ENCODE measurements around the gene C2orf92. TPM values are rescaled to one million over a fixed set of nuclear protein-coding genes. Genes with fewer than 3 reads are reported as not detected.

The C2orf92 gene
- total RNA-seq, 2 experiments from 2014 or later, result 5.9 to 11.2 TPM

DNA sequence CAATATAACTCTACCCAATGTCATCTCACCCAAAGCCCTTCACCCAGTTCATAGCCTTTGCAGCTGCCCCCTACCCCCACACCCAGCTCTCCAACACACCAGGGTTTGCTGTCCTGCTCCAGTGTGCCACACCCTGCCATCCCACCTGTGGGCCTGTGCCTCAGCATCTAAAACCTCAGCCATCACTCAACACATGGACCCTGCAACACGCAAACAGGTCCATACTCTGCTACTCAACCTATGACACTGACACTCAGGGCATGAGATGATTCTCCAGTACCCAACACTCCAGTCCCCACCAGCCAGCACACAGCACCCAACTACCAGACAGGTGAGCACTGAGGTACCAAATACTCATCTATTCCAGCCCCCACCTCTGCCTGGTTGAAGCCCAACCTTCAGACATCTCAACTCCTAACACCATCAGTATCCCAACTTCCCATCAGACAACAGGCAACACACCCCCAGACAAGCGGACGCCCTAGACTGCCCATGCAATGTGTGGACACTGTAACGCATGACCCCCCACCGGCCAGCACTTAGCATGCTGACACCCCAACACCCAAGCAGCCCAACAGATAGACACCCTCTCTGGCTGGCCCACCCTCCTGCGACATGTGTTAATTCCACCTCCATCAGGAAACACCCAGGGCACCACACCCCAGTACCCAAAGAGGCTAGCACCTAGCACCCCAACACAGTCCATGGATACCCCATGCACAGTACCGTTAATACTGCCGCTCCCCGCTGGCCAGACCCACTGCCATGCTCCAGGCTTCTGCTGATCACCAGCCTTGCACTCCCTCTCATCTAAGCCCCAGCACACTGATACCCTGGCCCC, 68.9 kb downstream of the C2orf92 start:
- intact Hi-C loops (cut with micrococcal nuclease; ENCODE audit: unreplicated experiment), result no loop called here
- H3K36me3 ChIP-seq (ENCODE audit: insufficient read depth, low read length), result no peaks in the 10 kb centered on the region

DNA sequence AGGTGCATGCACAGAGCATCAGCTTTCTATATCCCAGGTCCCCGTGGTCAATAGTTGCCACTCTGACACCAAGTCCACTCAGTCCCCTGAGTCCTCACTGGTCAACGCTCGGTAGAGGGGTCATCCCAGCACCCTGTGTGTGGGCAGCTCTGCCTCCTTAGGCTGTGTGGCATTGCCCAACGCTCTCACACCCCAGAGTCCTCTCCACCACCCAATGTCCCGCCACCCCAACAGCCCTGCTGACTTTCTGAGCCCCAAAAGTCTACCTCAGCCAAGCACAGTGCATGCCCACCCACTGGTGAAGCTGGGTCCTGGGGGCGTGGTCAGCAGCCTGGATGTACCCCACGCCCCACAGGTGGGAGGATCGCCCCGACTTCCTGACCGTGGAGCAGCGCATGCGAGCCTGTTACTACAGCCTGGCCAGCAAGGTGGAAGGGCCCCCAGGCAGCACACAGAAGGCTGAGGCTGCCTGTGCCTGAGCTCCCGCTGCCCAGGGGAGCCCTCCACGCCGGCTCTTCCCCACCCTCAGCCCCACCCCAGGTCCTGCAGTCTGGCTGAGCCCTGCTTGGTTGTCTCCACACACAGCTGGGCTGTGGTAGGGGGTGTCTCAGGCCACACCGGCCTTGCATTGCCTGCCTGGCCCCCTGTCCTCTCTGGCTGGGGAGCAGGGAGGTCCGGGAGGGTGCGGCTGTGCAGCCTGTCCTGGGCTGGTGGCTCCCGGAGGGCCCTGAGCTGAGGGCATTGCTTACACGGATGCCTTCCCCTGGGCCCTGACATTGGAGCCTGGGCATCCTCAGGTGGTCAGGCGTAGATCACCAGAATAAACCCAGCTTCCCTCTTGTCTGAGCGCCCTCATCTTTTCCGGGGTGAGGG, 69.7 kb downstream of the C2orf92 start:
- BruUV-seq (replicated peaks), result no TSS peak
- Histone ChIP-seq H3K4me2 (ENCODE audit: low read length) (no peak overlapping the region), H3K36me3 (ENCODE audit: insufficient read depth, low read length) (no peaks in the 10 kb centered on the region), H3K4me1 (ENCODE audit: insufficient read depth, low read length, poor library complexity, severe bottlenecking) (no peaks in the 10 kb centered on the region), H3K9me2 (ENCODE audit: insufficient read depth, low read length) (no peaks in the 10 kb centered on the region), H4K20me1 (ENCODE audit: insufficient read depth, low read length) (no peaks in the 10 kb centered on the region), H3K4me3 (ENCODE audit: low read depth, low read length, poor library complexity, severe bottlenecking) (no peak overlapping the region), H3K27ac (ENCODE audit: low read depth, low read length, poor library complexity, severe bottlenecking) (no peak overlapping the region), H2AFZ (ENCODE audit: low read length) (no peak overlapping the region), H3K79me2 (ENCODE audit: insufficient read depth, low read depth, low read length) (no peaks in the 10 kb centered on the region), H3K9me3 (ENCODE audit: low read length) (no peaks in the 10 kb centered on the region)
- DNase-seq (ENCODE audit: low spot score), result no peak
- TF ChIP-seq, protein P1, sequence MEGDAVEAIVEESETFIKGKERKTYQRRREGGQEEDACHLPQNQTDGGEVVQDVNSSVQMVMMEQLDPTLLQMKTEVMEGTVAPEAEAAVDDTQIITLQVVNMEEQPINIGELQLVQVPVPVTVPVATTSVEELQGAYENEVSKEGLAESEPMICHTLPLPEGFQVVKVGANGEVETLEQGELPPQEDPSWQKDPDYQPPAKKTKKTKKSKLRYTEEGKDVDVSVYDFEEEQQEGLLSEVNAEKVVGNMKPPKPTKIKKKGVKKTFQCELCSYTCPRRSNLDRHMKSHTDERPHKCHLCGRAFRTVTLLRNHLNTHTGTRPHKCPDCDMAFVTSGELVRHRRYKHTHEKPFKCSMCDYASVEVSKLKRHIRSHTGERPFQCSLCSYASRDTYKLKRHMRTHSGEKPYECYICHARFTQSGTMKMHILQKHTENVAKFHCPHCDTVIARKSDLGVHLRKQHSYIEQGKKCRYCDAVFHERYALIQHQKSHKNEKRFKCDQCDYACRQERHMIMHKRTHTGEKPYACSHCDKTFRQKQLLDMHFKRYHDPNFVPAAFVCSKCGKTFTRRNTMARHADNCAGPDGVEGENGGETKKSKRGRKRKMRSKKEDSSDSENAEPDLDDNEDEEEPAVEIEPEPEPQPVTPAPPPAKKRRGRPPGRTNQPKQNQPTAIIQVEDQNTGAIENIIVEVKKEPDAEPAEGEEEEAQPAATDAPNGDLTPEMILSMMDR (conservative IDR thresholded peaks at IDR 0.05; ENCODE audit: low read length), result no peak
- no peak for TF ChIP-seq EZH2phosphoT487 (IDR thresholded peaks at IDR 0.05; ENCODE audit: borderline replicate concordance, low read depth, low read length)
- POLR2A ChIA-PET, result no interaction called here
- CTCF ChIA-PET (ENCODE audit: unreplicated experiment), result interaction anchor here (0.9 kb wide), 1 partner anchor 40 kb away, joined by 3 read pairs; no protein-coding TSS in a partner anchor
- intact Hi-C loops (cut with micrococcal nuclease; ENCODE audit: unreplicated experiment), result no loop called here

More for the DNA sequence above, 68.9 kb downstream of the C2orf92 start:
- Histone ChIP-seq H3K4me2 (ENCODE audit: low read length) (no peak overlapping the region), H3K27ac (ENCODE audit: low read depth, low read length, poor library complexity, severe bottlenecking) (no peak overlapping the region), H3K4me1 (ENCODE audit: insufficient read depth, low read length, poor library complexity, severe bottlenecking) (no peaks in the 10 kb centered on the region), H3K79me2 (ENCODE audit: insufficient read depth, low read depth, low read length) (no peaks in the 10 kb centered on the region), H3K9me3 (ENCODE audit: low read length) (no peaks in the 10 kb centered on the region), H3K9me2 (ENCODE audit: insufficient read depth, low read length) (no peaks in the 10 kb centered on the region), H3K4me3 (ENCODE audit: low read depth, low read length, poor library complexity, severe bottlenecking) (no peak overlapping the region), H2AFZ (ENCODE audit: low read length) (no peak overlapping the region), H4K20me1 (ENCODE audit: insufficient read depth, low read length) (no peaks in the 10 kb centered on the region)
- no peak for DNase-seq (ENCODE audit: low spot score)
- no peak for TF ChIP-seq EZH2phosphoT487 (IDR thresholded peaks at IDR 0.05; ENCODE audit: borderline replicate concordance, low read depth, low read length)
- TF ChIP-seq, protein P1 (conservative IDR thresholded peaks at IDR 0.05; ENCODE audit: low read length), result no peak
- BruUV-seq (replicated peaks), result no TSS peak
- ChIA-PET CTCF (ENCODE audit: unreplicated experiment) (no interaction called here), POLR2A (no interaction called here)
